IPS DF 4.7 (cell line): ENCODE data around the gene TBC1D4.
"Not testable (repeated sequence)": the region's sequence is repeated elsewhere in the genome, so short reads cannot be mapped to it uniquely, and the experiment has no call there.

Source experiments
- DNase-seq: peaks from one replicate; pipeline ENCODE4 v3.0.0-alpha.2; 2013; ENCODE audit warnings: low spot score; ENCODE audit errors: extremely low read depth

TBC1D4 gene

GRCh38 chr13:75294110-75294509 is 187.9 kb downstream of the TBC1D4 start:
- no peak for DNase-seq

- DNase-seq, result no peak
Measured at GRCh38 chr13:75285310-75285709, 196.7 kb downstream of the TBC1D4 start.

GRCh38 chr13:75279834-75280369 is 202.1 kb downstream of the TBC1D4 start:
- no peak for DNase-seq

- DNase-seq, result not testable (repeated sequence)
Measured at GRCh38 chr13:75273695-75274094, 208.3 kb downstream of the TBC1D4 start.

GRCh38 chr13:75271846-75272245 is 210.1 kb downstream of the TBC1D4 start:
- no peak for DNase-seq

- DNase-seq, result not testable (repeated sequence)
Measured at GRCh38 chr13:75268481-75268880, 213.5 kb downstream of the TBC1D4 start.

GRCh38 chr13:75264611-75265010 is 217.4 kb downstream of the TBC1D4 start:
- DNase-seq, result no peak

- DNase-seq, result no peak
Measured at GRCh38 chr13:75263741-75264407, 218.1 kb downstream of the TBC1D4 start.

- DNase-seq, result no peak
Measured at GRCh38 chr13:75258159-75258782, 223.7 kb downstream of the TBC1D4 start.

GRCh38 chr13:75256922-75257321 is 225.0 kb downstream of the TBC1D4 start:
- no peak for DNase-seq

- DNase-seq, result no peak
Measured at GRCh38 chr13:75255653-75256052, 226.3 kb downstream of the TBC1D4 start.

- no peak for DNase-seq
Measured at GRCh38 chr13:75255147-75255546, 226.8 kb downstream of the TBC1D4 start.

GRCh38 chr13:75251188-75251587 is 230.8 kb downstream of the TBC1D4 start:
- DNase-seq, result no peak

GRCh38 chr13:75250526-75251178 is 231.3 kb downstream of the TBC1D4 start:
- no peak for DNase-seq

- DNase-seq, result not testable (repeated sequence)
Measured at GRCh38 chr13:75245578-75245977, 236.4 kb downstream of the TBC1D4 start.

GRCh38 chr13:75240240-75240639 is 241.7 kb downstream of the TBC1D4 start:
- DNase-seq, result not testable (repeated sequence)

GRCh38 chr13:75236774-75237173 is 245.2 kb downstream of the TBC1D4 start:
- DNase-seq, result no peak
